Activated naive CD4-positive, alpha-beta T cell treated with anti-CD3 and anti-CD28 coated beads, Interleukin-2, amount 50 U/mL, for 72 hours (primary cell): ENCODE data around the gene RPS6KL1. TPM values are rescaled to one million over a fixed set of nuclear protein-coding genes. Genes with fewer than 3 reads are reported as not detected.
A peak's percentile ranks its signal among the peaks of the same experiment; 100 is the strongest.

Experiments
- ATAC-seq, 2 donors: fragments of 150-1000 bp; cut with Tn5 transposase; 2 replicates each; pipeline ENCODE4 v1.10.0; 2021; ENCODE audit warnings: mild to moderate bottlenecking in 2 of 2, moderate library complexity in 2 of 2
- DNase-seq, 2 donors: peaks; one replicate each; pipeline ENCODE4 v3.0.0; 2021 to 2022; ENCODE audit warnings: low spot score in 2 of 2
- H3K27ac Mint-ChIP-seq, 2 donors: one replicate each; pipeline ENCODE4 v1.8.0; 2022; ENCODE audit warnings: mild to moderate bottlenecking in 2 of 2, mixed read lengths in 2 of 2
- H3K36me3 Mint-ChIP-seq, 2 donors: one replicate each; pipeline ENCODE4 v1.8.0; 2022; ENCODE audit warnings: mixed read lengths in 2 of 2
- H3K9me3 Mint-ChIP-seq, 2 donors: one replicate each; pipeline ENCODE4 v1.8.0; 2022; ENCODE audit warnings: mixed read lengths in 2 of 2
- total RNA-seq, 2 donors: library from RNA; stranded (reverse); gene quantifications; one replicate each; pipeline ENCODE4 v1.2.3, GENCODE V29; 2022

RPS6KL1 gene
- total RNA-seq, 2 donors from 2014 or later: 1.1 to 4.8 TPM

GRCh38 chr14:74863274-74863673 lies 59.8 kb downstream of the RPS6KL1 start:
- ATAC-seq: no peak
- Mint-ChIP-seq H3K9me3 (no peaks in the 10 kb centered on the region), H3K27ac (no peak overlapping the region), H3K36me3 (no peaks in the 10 kb centered on the region)
- no peak for DNase-seq

GRCh38 chr14:74861734-74862090 lies 61.3 kb downstream of the RPS6KL1 start:
- H3K9me3 Mint-ChIP-seq: no peaks in the 10 kb centered on the region
- H3K36me3 Mint-ChIP-seq: no peaks in the 10 kb centered on the region
- DNase-seq (no peak), ATAC-seq (no peak)
- no peak overlapping the region for H3K27ac Mint-ChIP-seq

- peak; percentile 82 to 96 for DNase-seq
- no peaks in the 10 kb centered on the region for H3K9me3 Mint-ChIP-seq
- peak; percentile 84 to 95 for ATAC-seq
- peak overlapping the region in 1 of 2 donors; percentile 73 for H3K27ac Mint-ChIP-seq
- H3K36me3 Mint-ChIP-seq: no peaks in the 10 kb centered on the region
Observed at GRCh38 chr14:74860899-74861733, 61.9 kb downstream of the RPS6KL1 start.

- no peak for ATAC-seq
- H3K27ac Mint-ChIP-seq: peak overlapping the region in 1 of 2 donors; percentile 73
- no peak for DNase-seq
- H3K9me3 Mint-ChIP-seq: no peaks in the 10 kb centered on the region
- no peaks in the 10 kb centered on the region for H3K36me3 Mint-ChIP-seq
Observed at GRCh38 chr14:74859757-74860552, 63.1 kb downstream of the RPS6KL1 start.

GRCh38 chr14:74858022-74858421 lies 65.0 kb downstream of the RPS6KL1 start:
- ATAC-seq (no peak), DNase-seq (no peak)
- no peaks in the 10 kb centered on the region for H3K9me3 Mint-ChIP-seq
- no peaks in the 10 kb centered on the region for H3K36me3 Mint-ChIP-seq
- H3K27ac Mint-ChIP-seq: peak overlapping the region in 1 of 2 donors; percentile 22

GRCh38 chr14:74856366-74856765 lies 66.7 kb downstream of the RPS6KL1 start:
- no peak for DNase-seq
- Mint-ChIP-seq H3K27ac (no peak overlapping the region), H3K36me3 (no peaks in the 10 kb centered on the region), H3K9me3 (no peaks in the 10 kb centered on the region)
- no peak for ATAC-seq

GRCh38 chr14:74855945-74856344 lies 67.1 kb downstream of the RPS6KL1 start:
- H3K9me3 Mint-ChIP-seq: no peaks in the 10 kb centered on the region
- H3K36me3 Mint-ChIP-seq: no peaks in the 10 kb centered on the region
- DNase-seq (no peak), ATAC-seq (no peak)
- no peak overlapping the region for H3K27ac Mint-ChIP-seq

GRCh38 chr14:74855021-74855420 lies 68.0 kb downstream of the RPS6KL1 start:
- peak overlapping the region in 1 of 2 donors; percentile 29 for H3K27ac Mint-ChIP-seq
- no peak for DNase-seq
- no peaks in the 10 kb centered on the region for H3K36me3 Mint-ChIP-seq
- ATAC-seq: no peak
- no peaks in the 10 kb centered on the region for H3K9me3 Mint-ChIP-seq

Other genes starting within 250 kb of the RPS6KL1 start
- gene AREL1, start 210.2 kb downstream of the RPS6KL1 start, total RNA-seq: 10 to 100 TPM; 30.1 to 47.1 TPM
- 10 to 100 TPM; 74.1 to 94.5 TPM for gene FCF1, start 210.1 kb downstream of the RPS6KL1 start, total RNA-seq
- gene YLPM1, start 159.9 kb downstream of the RPS6KL1 start, total RNA-seq: 10 to 100 TPM; 53.0 to 73.9 TPM
- gene PROX2, start 47.1 kb downstream of the RPS6KL1 start, total RNA-seq: under 1 TPM; 0.23 to 0.93 TPM
- 100 to 1,000 TPM; 125 to 135 TPM for gene DLST, start 41.3 kb downstream of the RPS6KL1 start, total RNA-seq
- gene PGF, start 32.3 kb upstream of the RPS6KL1 start, total RNA-seq: under 1 TPM in 1 of 2 donors, not detected in 1; 0.46 TPM
- gene EIF2B2, start 79.7 kb upstream of the RPS6KL1 start, total RNA-seq: 10 to 100 TPM; 40.1 to 63.7 TPM
- gene MLH3, start 128.2 kb upstream of the RPS6KL1 start, total RNA-seq: 10 to 100 TPM; 28.7 to 32.9 TPM
- 10 to 100 TPM; 33.9 to 58.6 TPM for gene ACYP1, start 140.8 kb upstream of the RPS6KL1 start, total RNA-seq
- gene ZC2HC1C, start 146.4 kb upstream of the RPS6KL1 start, total RNA-seq: 1 to 10 TPM; 1.5 to 1.8 TPM
- 10 to 100 TPM; 47.9 to 63.1 TPM for gene NEK9, start 203.8 kb upstream of the RPS6KL1 start, total RNA-seq